Inferior parietal cortex (tissue), 1 donor: ENCODE measurements around the gene OVOL2.
"Not testable (repeated sequence)": the region's sequence is repeated elsewhere in the genome, so short reads cannot be mapped to it uniquely, and the experiment has no call there.

ENCODE experiments used
- DNase-seq: peaks from one replicate; pipeline ENCODE4 v3.0.0-alpha.2; 2016; ENCODE audit errors: extremely low spot score

Gene OVOL2

GRCh38 chr20:18057994-18058349 lies 256 bp upstream of the OVOL2 start:
- DNase-seq, result no peak

- DNase-seq, result no peak
These were observed 1.3 kb downstream of the OVOL2 start for GRCh38 chr20:18056174-18057100.

GRCh38 chr20:18055261-18055660 lies 2.5 kb downstream of the OVOL2 start:
- no peak for DNase-seq

DNA sequence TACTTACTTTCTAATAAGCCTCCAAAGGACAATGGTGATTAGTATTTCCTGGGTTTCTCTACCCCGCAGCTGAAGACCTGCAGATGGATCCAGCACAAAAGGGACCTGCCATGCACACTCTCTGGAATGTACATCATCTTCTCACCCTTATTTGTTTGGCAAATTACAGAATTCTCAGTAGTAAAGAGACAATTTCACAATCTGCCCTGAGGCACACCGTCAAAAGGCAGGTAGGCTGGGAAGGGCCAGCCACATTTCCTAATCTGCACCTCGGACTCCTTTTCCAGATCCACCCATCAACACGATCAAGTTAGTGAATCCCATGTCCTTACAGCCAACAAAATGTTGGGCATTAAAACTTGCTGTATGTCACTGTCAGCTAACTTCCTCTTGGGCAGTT lies 4.9 kb downstream of the OVOL2 start:
- no peak for DNase-seq

DNA sequence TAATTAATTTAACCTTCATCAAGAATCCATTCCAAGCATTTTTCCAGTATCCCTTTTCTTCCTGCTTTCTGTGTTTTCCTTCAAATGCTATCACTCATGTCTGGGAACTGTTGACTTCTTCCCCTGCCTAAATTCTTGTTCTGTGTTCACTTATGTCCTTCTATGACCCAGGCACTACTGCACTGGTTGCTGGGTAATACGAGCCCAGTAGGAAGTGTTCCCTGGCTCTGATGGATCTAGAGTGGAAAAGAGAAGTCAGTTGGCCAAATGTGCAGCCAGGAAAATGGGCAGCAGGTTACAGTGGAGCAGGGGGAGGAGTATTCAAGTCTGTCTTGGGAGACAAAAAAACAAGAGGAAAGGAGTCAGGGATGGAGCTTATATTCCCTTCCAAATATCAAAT lies 7.1 kb downstream of the OVOL2 start:
- DNase-seq, result no peak

DNA sequence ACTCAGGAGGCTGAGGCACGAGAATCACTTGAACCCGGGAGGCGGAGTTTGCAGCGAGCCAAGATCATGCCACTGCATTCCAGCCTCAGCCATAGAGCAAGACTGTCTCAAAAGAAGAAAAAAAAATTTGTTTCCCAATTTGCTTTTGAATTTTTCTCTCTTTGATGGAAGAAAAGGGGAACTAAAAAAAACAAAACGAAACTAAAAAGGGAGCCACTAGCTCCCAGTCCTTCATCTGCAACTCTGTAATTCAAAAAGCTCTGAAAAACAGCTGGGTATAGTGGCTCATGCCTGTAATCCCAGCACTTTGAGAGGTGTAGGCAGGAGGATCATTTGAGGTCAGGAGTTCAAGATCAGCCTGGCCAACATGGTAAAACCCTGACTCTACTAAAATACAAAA lies 9.5 kb downstream of the OVOL2 start:
- no peak for DNase-seq

DNA sequence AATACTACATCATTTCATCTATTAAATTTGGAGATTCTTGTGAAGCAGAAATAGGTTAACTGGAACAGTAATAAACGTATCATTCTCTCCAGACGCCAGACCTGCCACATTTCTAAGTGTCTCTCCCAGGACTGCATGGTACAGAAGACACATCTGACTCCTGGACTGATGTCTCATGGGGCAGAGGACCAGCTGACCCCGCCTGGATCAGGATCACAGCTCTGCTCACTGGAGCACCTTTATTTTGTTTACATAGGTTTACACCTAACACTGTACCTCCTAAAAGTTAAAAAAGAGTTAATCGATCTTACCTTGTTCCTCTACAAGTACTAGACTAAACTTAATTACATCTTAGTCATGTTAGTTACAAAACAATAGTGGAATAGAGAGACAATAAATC lies 11.2 kb downstream of the OVOL2 start:
- DNase-seq, result no peak

DNA sequence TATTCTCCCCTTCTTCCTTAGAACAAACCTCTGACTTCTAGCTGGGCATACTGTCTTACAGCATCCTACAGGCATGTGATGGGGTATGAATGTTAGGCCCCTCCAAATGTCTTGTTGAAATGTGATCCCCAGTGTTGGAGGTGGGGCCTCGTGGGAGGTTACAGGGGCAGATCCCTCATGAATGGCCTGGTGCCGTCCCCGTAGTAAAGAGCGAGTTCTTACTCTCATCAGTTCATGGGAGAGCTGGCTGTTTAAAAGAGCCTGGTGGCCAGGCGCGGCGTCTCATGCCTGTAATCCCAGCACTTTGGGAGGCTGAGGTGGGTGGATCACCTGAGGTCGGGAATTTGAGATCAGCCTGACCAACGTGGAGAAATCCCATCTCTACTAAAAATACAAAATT lies 15.5 kb downstream of the OVOL2 start:
- DNase-seq, result no peak

DNA sequence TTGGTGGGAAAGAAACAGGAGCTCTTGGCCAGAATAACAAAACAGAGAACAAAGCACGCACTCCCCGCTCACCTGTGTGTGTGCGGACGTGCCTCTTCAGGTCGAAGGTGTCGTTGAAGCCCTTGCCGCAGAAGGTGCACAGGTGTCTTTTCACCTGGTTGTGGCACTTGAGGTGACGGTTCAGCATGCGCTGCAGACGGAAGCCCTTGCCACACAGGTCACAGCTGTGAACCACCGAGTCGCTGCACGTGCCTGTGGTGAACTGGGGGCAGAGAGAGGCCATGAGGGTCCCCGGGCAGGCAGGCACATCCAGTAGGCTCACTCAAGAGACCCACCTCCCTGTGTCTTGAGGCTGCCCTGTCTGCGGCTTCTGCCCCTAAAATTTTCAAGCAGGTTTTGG lies 16.3 kb downstream of the OVOL2 start:
- no peak for DNase-seq

DNA sequence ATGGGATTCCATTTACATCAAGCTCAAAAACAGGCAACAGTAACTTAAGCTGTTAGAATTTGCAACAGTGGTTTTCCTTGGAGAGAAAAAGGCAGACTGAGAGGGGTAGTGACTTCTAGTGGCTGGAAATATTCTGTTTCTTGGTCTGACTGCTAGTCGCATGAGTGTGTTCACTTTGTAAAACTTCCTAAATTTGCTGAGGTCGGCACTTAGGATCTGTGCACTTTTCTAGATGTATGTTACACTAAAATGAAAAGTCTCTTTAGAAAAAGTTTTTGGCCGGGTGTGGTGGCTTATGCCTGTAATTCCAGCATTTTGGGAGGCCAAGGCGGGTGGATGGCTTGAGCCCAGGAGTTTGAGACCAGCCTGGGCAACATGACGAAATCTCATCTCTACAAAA lies 18.7 kb downstream of the OVOL2 start:
- no peak for DNase-seq

GRCh38 chr20:18034039-18034438 lies 23.7 kb downstream of the OVOL2 start:
- DNase-seq, result no peak

DNA sequence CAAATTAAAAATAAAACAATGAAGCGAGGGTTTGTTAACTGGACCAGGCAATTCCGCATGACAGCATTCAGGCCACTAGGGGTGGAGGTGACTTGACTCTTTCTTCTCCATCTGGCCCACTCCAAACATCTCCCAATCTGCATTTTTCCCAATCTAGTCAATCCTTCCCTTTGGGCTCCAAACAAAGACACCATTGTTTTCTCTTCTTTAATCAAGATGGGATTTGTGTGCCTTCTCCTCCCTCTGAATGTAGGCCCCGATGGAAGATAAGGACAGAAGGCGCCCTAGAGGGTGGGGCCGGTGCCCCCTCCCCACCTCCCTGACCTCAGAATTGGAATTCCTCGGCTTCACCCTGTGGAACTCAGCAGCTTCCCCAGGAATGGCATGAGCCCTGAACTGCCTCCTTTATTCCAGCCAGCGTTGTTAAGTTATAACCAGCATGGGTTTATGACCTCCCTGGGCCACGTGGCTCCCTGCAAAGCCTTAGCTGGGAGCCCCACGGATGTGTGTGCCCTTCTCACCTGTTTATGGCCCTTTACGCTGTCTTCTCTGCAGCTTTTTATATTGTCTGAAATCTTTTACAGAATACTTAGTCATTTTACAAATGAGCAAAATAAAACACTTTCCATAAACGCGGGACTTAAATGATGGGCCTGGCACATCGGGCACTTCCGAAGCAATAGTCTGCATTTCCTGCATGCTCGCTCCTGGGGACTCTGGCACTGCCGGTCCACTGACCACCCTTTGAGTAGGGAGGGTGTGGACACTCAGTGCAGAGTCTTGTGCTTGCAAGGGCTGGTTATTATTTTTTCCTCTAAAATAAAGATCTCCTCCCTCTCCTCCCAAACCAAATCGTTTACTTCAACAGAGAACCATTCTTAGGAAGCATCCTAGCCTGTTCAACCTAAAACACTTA lies 24.5 kb downstream of the OVOL2 start:
- no peak for DNase-seq

GRCh38 chr20:18031888-18032509 lies 25.7 kb downstream of the OVOL2 start:
- no peak for DNase-seq

DNA sequence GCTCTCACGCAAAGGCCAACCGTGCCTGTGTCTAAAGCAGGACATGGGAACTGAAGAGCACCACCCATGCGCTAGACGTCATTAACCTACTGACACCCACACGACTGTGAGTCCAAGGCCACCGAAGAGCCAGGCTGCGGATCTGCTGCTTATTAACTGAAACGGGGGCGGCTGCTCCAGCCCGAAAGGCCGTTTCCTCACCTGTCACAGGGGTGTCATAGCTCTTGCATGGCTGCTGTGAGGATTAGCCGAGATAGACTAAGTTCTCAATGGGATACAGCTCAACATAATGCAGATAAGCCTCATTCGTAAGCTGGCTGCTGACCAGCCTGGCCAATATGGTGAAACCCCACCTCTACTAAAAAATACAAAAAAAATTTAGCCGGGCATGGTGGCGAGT lies 26.7 kb downstream of the OVOL2 start:
- no peak for DNase-seq

GRCh38 chr20:18030020-18030419 lies 27.7 kb downstream of the OVOL2 start:
- DNase-seq, result no peak

DNA sequence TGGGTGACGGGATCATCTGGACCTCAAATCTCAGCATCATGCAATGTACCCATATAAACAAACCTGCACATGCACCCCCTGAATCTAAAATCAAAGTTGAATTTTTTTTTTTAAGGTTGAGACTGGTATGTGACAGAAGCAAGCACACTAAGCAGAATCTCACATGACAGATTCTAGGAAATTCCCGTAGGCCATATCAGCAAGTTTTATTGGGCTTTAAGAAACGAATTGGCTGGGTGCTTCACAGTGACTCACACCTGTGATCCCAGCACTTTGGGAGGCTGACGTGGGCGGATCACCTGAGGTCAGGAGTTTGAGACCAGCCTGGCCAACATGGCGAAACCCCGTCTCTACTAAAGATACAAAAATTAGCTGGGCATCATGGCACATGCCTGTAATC lies 30.7 kb downstream of the OVOL2 start:
- not testable (repeated sequence) for DNase-seq

DNA sequence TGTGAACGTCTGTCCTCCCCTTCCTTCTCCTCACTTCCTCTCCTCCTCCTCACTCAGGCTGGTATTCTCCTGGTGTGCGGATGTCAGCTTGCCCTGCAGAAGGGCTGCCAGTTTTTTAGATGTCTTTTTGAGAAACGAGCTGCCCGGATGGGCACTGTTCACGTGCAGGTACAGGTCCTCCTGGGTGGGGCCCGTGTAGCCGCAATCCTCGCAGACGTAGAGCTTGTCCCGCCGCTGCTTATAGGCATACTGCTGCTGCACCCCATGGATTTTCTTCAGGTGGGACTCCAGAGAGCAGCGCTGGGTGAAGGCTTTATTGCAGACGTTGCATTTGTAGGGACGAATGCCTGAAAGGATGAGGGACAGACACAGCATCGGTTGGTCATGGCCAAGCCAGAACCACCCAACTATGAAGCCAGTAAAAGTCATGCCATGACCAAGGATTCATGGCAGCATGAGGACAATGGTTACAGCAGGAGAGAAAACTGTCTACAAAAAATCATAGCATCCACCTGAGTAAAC lies 33.0 kb downstream of the OVOL2 start:
- no peak for DNase-seq

DNA sequence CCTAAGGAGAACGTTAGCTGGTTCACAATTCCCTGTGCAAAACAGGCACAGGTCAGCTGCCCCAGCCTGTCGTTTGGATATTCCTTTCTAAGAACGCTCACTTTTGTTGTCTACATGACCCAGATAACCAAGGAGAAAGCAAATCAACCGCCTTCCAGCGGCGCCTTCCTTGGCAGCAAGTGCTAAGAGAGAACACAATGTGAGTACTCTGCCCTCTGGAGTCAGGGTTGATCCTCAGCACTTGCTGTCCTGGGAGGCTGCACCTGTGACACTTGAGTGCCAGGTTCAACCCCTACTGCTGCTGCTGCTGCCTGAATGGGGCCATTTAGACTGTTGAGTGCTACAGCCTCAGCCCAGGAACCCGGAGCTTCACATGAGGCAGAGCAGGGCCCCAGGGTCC lies 36.8 kb downstream of the OVOL2 start:
- no peak for DNase-seq

DNA sequence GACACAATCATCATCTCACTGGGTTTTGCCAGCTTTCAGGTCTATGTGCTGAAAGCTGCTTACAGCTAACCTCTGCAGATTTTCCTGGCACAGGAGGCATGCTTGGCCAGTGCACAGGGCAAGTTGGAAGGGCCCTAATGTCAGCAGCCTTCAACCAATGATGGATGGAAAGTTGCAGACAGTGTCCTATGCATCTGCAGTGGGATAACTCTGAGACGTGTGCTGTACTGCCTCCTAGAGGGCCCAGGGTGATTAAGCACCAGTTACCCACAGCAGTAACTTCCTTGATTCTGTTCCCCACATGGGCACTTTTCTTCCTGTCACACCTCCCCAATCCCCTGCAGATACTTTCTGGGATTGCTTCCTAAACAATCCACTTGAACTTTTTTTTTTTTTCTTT lies 38.6 kb downstream of the OVOL2 start:
- DNase-seq, result no peak

- no peak for DNase-seq
These were observed 39.6 kb downstream of the OVOL2 start for GRCh38 chr20:18018100-18018499.

DNA sequence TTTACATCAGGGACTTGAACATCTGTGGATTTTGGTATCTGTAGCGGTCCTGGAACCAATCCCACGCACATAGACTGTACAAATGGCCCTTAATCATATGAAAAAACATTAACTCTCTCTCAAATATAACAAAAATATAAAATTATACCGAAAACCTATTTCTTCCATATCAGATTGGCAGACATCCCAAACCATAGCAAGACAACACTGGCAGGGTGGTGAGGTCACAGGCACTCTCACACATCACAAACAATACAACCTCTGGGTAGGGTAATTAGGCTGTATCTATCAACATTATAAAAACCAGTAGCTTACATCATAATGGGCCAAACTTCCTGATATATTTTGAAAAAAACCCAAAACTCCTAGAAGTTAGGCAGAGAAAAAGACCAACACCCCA lies 40.9 kb downstream of the OVOL2 start:
- no peak for DNase-seq

DNA sequence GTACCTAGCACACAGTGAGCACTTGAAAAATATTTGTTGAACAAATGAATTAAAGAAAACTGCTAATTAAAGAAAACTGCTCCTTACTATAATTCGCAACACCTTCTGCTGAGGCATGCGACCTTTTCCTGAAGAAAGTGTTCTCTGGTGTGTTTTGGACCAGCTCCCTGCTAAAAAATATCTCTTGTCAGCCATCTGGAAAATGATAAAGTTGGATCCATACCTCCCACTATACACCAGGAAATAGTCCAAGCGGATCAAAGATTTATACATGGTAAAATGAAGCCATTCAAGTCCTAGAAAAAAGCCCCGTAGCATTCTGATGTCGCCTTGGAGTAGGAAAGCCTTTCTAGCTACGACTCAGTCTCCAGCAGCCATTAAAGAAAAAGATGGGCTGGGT lies 43.3 kb downstream of the OVOL2 start:
- DNase-seq, result no peak
